ENCODE results near the gene RBM38. TPM values are rescaled to one million over a fixed set of nuclear protein-coding genes. Genes with fewer than 3 reads are reported as not detected.

RBM38 gene
- total and polyA plus RNA-seq, 10 of the 15 experiments (the other 5 are each of a cell fraction or from before 2014, with no cell fraction given): 0.32 to 118 (median 25.2) TPM

DNA sequence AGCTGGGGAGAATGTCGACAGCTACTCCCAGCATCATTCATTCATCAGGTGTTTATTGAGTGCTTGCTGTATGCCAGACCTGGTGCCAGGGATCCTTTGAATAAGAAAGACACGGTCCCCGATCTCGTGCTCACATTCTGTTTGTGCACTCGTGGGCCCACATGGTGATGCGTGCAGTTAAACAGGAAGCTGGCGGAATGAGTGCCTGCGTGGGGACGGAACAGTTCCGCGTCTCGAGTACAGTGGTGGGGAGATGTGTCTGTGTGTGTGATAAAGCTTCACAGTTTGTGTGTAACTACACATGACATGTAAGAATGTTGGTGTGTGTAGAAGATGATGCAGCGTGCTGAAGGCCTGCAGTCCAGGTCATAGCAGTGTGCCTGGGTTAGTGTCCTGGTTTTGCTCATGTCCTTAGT lies 6.5 kb downstream of the RBM38 start (continued):
- TF ChIP-seq, protein P1, sequence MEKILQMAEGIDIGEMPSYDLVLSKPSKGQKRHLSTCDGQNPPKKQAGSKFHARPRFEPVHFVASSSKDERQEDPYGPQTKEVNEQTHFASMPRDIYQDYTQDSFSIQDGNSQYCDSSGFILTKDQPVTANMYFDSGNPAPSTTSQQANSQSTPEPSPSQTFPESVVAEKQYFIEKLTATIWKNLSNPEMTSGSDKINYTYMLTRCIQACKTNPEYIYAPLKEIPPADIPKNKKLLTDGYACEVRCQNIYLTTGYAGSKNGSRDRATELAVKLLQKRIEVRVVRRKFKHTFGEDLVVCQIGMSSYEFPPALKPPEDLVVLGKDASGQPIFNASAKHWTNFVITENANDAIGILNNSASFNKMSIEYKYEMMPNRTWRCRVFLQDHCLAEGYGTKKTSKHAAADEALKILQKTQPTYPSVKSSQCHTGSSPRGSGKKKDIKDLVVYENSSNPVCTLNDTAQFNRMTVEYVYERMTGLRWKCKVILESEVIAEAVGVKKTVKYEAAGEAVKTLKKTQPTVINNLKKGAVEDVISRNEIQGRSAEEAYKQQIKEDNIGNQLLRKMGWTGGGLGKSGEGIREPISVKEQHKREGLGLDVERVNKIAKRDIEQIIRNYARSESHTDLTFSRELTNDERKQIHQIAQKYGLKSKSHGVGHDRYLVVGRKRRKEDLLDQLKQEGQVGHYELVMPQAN (conservative IDR thresholded peaks at IDR 0.05): no peak
- TF ChIP-seq, protein P2, sequence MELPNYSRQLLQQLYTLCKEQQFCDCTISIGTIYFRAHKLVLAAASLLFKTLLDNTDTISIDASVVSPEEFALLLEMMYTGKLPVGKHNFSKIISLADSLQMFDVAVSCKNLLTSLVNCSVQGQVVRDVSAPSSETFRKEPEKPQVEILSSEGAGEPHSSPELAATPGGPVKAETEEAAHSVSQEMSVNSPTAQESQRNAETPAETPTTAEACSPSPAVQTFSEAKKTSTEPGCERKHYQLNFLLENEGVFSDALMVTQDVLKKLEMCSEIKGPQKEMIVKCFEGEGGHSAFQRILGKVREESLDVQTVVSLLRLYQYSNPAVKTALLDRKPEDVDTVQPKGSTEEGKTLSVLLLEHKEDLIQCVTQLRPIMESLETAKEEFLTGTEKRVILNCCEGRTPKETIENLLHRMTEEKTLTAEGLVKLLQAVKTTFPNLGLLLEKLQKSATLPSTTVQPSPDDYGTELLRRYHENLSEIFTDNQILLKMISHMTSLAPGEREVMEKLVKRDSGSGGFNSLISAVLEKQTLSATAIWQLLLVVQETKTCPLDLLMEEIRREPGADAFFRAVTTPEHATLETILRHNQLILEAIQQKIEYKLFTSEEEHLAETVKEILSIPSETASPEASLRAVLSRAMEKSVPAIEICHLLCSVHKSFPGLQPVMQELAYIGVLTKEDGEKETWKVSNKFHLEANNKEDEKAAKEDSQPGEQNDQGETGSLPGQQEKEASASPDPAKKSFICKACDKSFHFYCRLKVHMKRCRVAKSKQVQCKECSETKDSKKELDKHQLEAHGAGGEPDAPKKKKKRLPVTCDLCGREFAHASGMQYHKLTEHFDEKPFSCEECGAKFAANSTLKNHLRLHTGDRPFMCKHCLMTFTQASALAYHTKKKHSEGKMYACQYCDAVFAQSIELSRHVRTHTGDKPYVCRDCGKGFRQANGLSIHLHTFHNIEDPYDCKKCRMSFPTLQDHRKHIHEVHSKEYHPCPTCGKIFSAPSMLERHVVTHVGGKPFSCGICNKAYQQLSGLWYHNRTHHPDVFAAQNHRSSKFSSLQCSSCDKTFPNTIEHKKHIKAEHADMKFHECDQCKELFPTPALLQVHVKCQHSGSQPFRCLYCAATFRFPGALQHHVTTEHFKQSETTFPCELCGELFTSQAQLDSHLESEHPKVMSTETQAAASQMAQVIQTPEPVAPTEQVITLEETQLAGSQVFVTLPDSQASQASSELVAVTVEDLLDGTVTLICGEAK (IDR thresholded peaks at IDR 0.05; ENCODE audit: borderline replicate concordance): peak; percentile 50; the same call in 1 of the 2 replicates
- TF ChIP-seq FOS (IDR thresholded peaks at IDR 0.05; ENCODE audit: borderline replicate concordance, extremely low read depth, insufficient read length): no peak

Data from GM12878 (cell line).